Esophagus squamous epithelium (tissue), 4 donors: Measurements from ENCODE around the gene TBC1D5.

Source experiments
- POLR2A ChIP-seq, 4 donors: fragments of 450-650 bp; IDR thresholded peaks; one replicate each; pipeline ENCODE4 v1.6.1; 2017; ENCODE audit warnings: antibody characterized with exemption in 4 of 4, mild to moderate bottlenecking in 4 of 4, moderate library complexity in 3 of 4
- TF ChIP-seq, protein P1 (sequence below), 6 experiments: fragments of 450-650 bp in 4 of 6; fragments of 200-600 bp in 2 of 6; sonication (generic) in 2 of 6; IDR thresholded peaks; one replicate each; pipeline ENCODE4 v1.5.1; 2016 to 2019; ENCODE audit warnings: antibody characterized with exemption in 6 of 6, mild to moderate bottlenecking in 4 of 6, moderate library complexity in 4 of 6

DNA sequence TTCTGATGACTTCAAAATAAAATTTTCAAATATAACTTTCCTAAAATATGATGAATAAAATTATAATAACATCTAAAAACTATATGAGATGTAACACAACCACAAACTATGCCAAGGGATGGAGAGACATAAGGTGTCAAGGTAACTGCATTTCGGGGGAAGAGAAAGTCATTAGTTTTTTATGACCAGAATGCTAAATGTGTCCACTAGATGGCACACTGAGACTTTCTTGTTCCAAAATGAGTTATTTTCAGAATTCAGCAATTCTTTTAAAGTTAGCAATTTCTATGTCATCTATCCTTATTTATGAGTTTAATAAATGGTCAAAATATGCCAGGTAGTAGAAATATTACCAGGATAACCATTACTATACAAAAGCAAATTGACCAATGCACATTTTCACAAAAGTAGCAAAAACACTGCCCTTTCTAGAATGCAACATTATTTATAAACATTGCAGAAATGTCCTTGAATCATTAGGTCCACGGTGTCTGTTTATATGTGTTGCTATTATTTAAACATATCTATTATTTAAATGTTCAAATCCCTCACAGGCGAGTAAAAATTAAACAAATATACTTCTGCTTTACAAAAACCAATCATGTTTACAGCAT lies 483.5 kb downstream of the TBC1D5 start:
- TF ChIP-seq, protein P1, sequence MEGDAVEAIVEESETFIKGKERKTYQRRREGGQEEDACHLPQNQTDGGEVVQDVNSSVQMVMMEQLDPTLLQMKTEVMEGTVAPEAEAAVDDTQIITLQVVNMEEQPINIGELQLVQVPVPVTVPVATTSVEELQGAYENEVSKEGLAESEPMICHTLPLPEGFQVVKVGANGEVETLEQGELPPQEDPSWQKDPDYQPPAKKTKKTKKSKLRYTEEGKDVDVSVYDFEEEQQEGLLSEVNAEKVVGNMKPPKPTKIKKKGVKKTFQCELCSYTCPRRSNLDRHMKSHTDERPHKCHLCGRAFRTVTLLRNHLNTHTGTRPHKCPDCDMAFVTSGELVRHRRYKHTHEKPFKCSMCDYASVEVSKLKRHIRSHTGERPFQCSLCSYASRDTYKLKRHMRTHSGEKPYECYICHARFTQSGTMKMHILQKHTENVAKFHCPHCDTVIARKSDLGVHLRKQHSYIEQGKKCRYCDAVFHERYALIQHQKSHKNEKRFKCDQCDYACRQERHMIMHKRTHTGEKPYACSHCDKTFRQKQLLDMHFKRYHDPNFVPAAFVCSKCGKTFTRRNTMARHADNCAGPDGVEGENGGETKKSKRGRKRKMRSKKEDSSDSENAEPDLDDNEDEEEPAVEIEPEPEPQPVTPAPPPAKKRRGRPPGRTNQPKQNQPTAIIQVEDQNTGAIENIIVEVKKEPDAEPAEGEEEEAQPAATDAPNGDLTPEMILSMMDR (IDR thresholded peaks at IDR 0.05), result peak; percentile 49 to 67 (median 66)
- TF ChIP-seq POLR2A (IDR thresholded peaks at IDR 0.05), result no peak
